HEK293T (cell line): Measurements from ENCODE around the gene DCHS2.

Experiments
- BHLHE40 ChIP-seq: fragments of 450-650 bp; IDR thresholded peaks from 2 replicates; pipeline ENCODE4 v1.6.1; 2016; ENCODE audit warnings: mild to moderate bottlenecking, moderate library complexity, borderline replicate concordance
- ELF4 ChIP-seq: fragments of 450-650 bp; IDR thresholded peaks from 2 replicates; pipeline ENCODE4 v1.6.1; 2017; ENCODE audit warnings: antibody characterized with exemption
- FOXK2 ChIP-seq: fragments of 450-650 bp; IDR thresholded peaks from 2 replicates; pipeline ENCODE4 v1.6.1; 2016; ENCODE audit warnings: mild to moderate bottlenecking
- HDGF ChIP-seq: fragments of 450-650 bp; IDR thresholded peaks from 2 replicates; pipeline ENCODE4 v1.6.1; 2017; ENCODE audit warnings: antibody characterized with exemption, borderline replicate concordance
- L3MBTL2 ChIP-seq: fragments of 450-650 bp; conservative IDR thresholded peaks from 2 replicates; pipeline ENCODE4 v1.6.1; 2016; ENCODE audit warnings: mild to moderate bottlenecking
- SP1 ChIP-seq: fragments of 450-650 bp; IDR thresholded peaks from 2 replicates; pipeline ENCODE4 v1.6.1; 2017
- ZNF384 ChIP-seq: fragments of 450-650 bp; IDR thresholded peaks from 2 replicates; pipeline ENCODE4 v1.6.1; 2016

GRCh38 chr4:154407443-154407842 lies 84.2 kb downstream of the DCHS2 start:
- no peak for TF ChIP-seq L3MBTL2
- no peak for TF ChIP-seq FOXK2
- no peak for TF ChIP-seq ELF4
- no peak for TF ChIP-seq ZNF384
- TF ChIP-seq BHLHE40: no peak
- TF ChIP-seq SP1: no peak
- TF ChIP-seq HDGF: no peak
